Measurements from ENCODE around the gene NR1H2. TPM values are rescaled to one million over a fixed set of nuclear protein-coding genes. Genes with fewer than 3 reads are reported as not detected.

The NR1H2 gene
- total RNA-seq, 4 donors from 2014 or later = 80.2 to 125 (median 93.7) TPM

- no peak for DNase-seq (ENCODE audit: low spot score in 2 of 2)
- Histone ChIP-seq H3K27me3 (no peaks in the 10 kb centered on the region), H3K36me3 (peaks cover 0 to 77% (median 0%) of the 10 kb centered on the region in 3 donors), H3K27ac (no peak overlapping the region), H3K4me3 (no peak overlapping the region), H3K4me1 (no peaks in the 10 kb centered on the region), H3K9me3 (no peaks in the 10 kb centered on the region)
- 94 to 95% methylated on average over 35 to 41 of the region's 41 CpGs for whole genome bisulfite sequencing, 2 donors
- TF ChIP-seq EP300 (IDR thresholded peaks at IDR 0.05) (no peak), POLR2A (IDR thresholded peaks at IDR 0.05) (no peak)
- TF ChIP-seq, protein P1, sequence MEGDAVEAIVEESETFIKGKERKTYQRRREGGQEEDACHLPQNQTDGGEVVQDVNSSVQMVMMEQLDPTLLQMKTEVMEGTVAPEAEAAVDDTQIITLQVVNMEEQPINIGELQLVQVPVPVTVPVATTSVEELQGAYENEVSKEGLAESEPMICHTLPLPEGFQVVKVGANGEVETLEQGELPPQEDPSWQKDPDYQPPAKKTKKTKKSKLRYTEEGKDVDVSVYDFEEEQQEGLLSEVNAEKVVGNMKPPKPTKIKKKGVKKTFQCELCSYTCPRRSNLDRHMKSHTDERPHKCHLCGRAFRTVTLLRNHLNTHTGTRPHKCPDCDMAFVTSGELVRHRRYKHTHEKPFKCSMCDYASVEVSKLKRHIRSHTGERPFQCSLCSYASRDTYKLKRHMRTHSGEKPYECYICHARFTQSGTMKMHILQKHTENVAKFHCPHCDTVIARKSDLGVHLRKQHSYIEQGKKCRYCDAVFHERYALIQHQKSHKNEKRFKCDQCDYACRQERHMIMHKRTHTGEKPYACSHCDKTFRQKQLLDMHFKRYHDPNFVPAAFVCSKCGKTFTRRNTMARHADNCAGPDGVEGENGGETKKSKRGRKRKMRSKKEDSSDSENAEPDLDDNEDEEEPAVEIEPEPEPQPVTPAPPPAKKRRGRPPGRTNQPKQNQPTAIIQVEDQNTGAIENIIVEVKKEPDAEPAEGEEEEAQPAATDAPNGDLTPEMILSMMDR (IDR thresholded peaks at IDR 0.05) = no peak
These were observed 26.5 kb downstream of the NR1H2 start for GRCh38 chr19:50402544-50403301.

- H3K36me3 ChIP-seq = peaks cover 0 to 99% (median 0%) of the 10 kb centered on the region in 3 donors
- no peak for DNase-seq (ENCODE audit: low spot score in 2 of 2)
- no peaks in the 10 kb centered on the region for H3K9me3 ChIP-seq
- TF ChIP-seq POLR2A (IDR thresholded peaks at IDR 0.05) (no peak), EP300 (IDR thresholded peaks at IDR 0.05) (no peak)
- TF ChIP-seq, protein P1 (IDR thresholded peaks at IDR 0.05) = no peak
- H3K27me3 ChIP-seq = no peaks in the 10 kb centered on the region
- 88 to 90% methylated on average over 21 to 22 of the region's 22 CpGs for WGBS, 2 donors
- H3K27ac ChIP-seq = no peak overlapping the region
- H3K4me3 ChIP-seq = no peak overlapping the region
- H3K4me1 ChIP-seq = no peaks in the 10 kb centered on the region
These were observed 30.0 kb downstream of the NR1H2 start for GRCh38 chr19:50406156-50406820.

DNA sequence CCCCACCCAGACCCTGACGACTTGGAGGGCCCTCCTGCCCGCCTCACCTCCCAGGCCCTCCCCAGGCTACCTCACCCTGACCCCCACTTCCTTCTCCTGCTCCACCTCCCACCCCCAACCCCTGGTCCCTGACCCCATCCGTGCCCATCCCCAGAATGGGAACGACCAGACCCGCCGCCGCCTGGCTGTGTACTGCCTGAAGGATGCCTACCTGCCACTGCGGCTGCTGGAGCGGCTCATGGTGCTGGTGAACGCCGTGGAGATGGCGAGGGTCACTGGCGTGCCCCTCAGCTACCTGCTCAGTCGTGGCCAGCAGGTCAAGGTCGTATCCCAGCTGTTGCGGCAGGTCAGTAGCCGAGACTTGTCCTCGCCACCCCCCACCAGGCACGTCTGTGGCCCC, 30.6 kb downstream of the NR1H2 start:
- Histone ChIP-seq H3K27ac (no peak overlapping the region), H3K4me1 (no peaks in the 10 kb centered on the region), H3K36me3 (peaks cover 0 to 96% (median 0%) of the 10 kb centered on the region in 3 donors), H3K4me3 (no peak overlapping the region), H3K27me3 (no peaks in the 10 kb centered on the region), H3K9me3 (no peaks in the 10 kb centered on the region)
- no peak for DNase-seq (ENCODE audit: low spot score in 2 of 2)
- no peak for TF ChIP-seq POLR2A (IDR thresholded peaks at IDR 0.05)
- 92 to 95% methylated on average over 19 of the region's 19 CpGs for WGBS, 2 donors

GRCh38 chr19:50409347-50409746, 33.1 kb downstream of the NR1H2 start:
- no peak for DNase-seq (ENCODE audit: low spot score in 2 of 2)
- no peaks in the 10 kb centered on the region for H3K4me1 ChIP-seq
- no peaks in the 10 kb centered on the region for H3K9me3 ChIP-seq
- H3K4me3 ChIP-seq = no peak overlapping the region
- H3K36me3 ChIP-seq = peaks cover 0 to 79% (median 0%) of the 10 kb centered on the region in 3 donors
- TF ChIP-seq, protein P1 (IDR thresholded peaks at IDR 0.05) = no peak
- no peak for TF ChIP-seq EP300 (IDR thresholded peaks at IDR 0.05)
- no peak for TF ChIP-seq POLR2A (IDR thresholded peaks at IDR 0.05)
- no peak overlapping the region for H3K27ac ChIP-seq
- WGBS, 2 donors = 96 to 97% methylated on average over 13 to 17 of the region's 17 CpGs
- no peaks in the 10 kb centered on the region for H3K27me3 ChIP-seq

GRCh38 chr19:50410109-50410508, 33.9 kb downstream of the NR1H2 start:
- H3K27me3 ChIP-seq = no peaks in the 10 kb centered on the region
- no peak for DNase-seq (ENCODE audit: low spot score in 2 of 2)
- WGBS, 2 donors = 84 to 85% methylated on average over 5 to 10 of the region's 10 CpGs
- peaks cover 0 to 72% (median 0%) of the 10 kb centered on the region in 3 donors for H3K36me3 ChIP-seq
- H3K27ac ChIP-seq = no peak overlapping the region
- H3K4me3 ChIP-seq = no peak overlapping the region
- TF ChIP-seq EP300 (IDR thresholded peaks at IDR 0.05) (no peak), POLR2A (IDR thresholded peaks at IDR 0.05) (no peak)
- TF ChIP-seq, protein P1 (IDR thresholded peaks at IDR 0.05) = no peak
- peaks cover 0 to 6% (median 0%) of the 10 kb centered on the region in 4 donors for H3K4me1 ChIP-seq
- no peaks in the 10 kb centered on the region for H3K9me3 ChIP-seq

Measured in tibial nerve (tissue), 4 donors.